HUES64 (cell line): ENCODE data around the gene SCN4B.

Experiments
- H3K27ac ChIP-seq: 2 replicates; pipeline ENCODE4 v1.7.0; 2013; ENCODE audit warnings: low read depth, low read length, inconsistent platforms
- H3K27me3 ChIP-seq: 2 replicates; pipeline ENCODE4 v1.6.1; 2013; ENCODE audit warnings: mild to moderate bottlenecking, low read length; ENCODE audit not compliant: insufficient read depth
- H3K36me3 ChIP-seq: 2 replicates; pipeline ENCODE4 v1.6.1; 2013; ENCODE audit warnings: mild to moderate bottlenecking, low read length; ENCODE audit not compliant: insufficient read depth
- H3K4me1 ChIP-seq: 2 replicates; pipeline ENCODE4 v1.6.1; 2013; ENCODE audit warnings: mild to moderate bottlenecking, low read length, moderate library complexity; ENCODE audit not compliant: insufficient read depth
- H3K4me3 ChIP-seq: 2 replicates; pipeline ENCODE4 v1.5.1; 2013; ENCODE audit warnings: mild to moderate bottlenecking, low read length, moderate library complexity
- H3K9ac ChIP-seq: 2 replicates; pipeline ENCODE4 v1.6.1; 2013; ENCODE audit warnings: mild to moderate bottlenecking, low read depth, low read length
- H3K9me3 ChIP-seq: 2 replicates; pipeline ENCODE4 v1.6.1; 2013; ENCODE audit warnings: low read depth, low read length; ENCODE audit not compliant: insufficient read depth
- WGBS: fragments of 150-250, 120-280 bp; methylation state at CpG from one replicate; pipeline ENCODE4 v1.1.7; 2013; ENCODE audit warnings: missing lambda C conversion rate; 5-methylcytosine and 5-hydroxymethylcytosine counted together

The SCN4B gene

GRCh38 chr11:118162846-118163245, 10.2 kb upstream of the SCN4B start:
- H3K4me3 ChIP-seq, result no peak overlapping the region
- H3K9me3 ChIP-seq, result no peaks in the 10 kb centered on the region
- H3K36me3 ChIP-seq, result no peaks in the 10 kb centered on the region
- no peak overlapping the region for H3K27ac ChIP-seq
- H3K4me1 ChIP-seq, result peaks cover 6% of the 10 kb centered on the region; the same call in 1 of the 2 replicates
- no peak overlapping the region for H3K9ac ChIP-seq
- peaks cover 56% of the 10 kb centered on the region for H3K27me3 ChIP-seq
- 87% methylated on average over 2 of the region's 3 CpGs for WGBS

GRCh38 chr11:118161786-118162185, 9.2 kb upstream of the SCN4B start:
- no peak overlapping the region for H3K4me3 ChIP-seq
- no peaks in the 10 kb centered on the region for H3K9me3 ChIP-seq
- peaks cover 56% of the 10 kb centered on the region for H3K27me3 ChIP-seq
- WGBS, result 72% methylated on average over 6 of the region's 6 CpGs
- no peak overlapping the region for H3K9ac ChIP-seq
- no peak overlapping the region for H3K27ac ChIP-seq
- H3K36me3 ChIP-seq, result no peaks in the 10 kb centered on the region
- peaks cover 16% of the 10 kb centered on the region for H3K4me1 ChIP-seq

GRCh38 chr11:118157186-118157895, 4.7 kb upstream of the SCN4B start:
- no peak overlapping the region for H3K9ac ChIP-seq
- H3K4me3 ChIP-seq, result peak overlapping the region; percentile 44
- WGBS, result 45% methylated on average over 10 of the region's 10 CpGs
- H3K36me3 ChIP-seq, result no peaks in the 10 kb centered on the region
- H3K27me3 ChIP-seq, result peaks cover 85% of the 10 kb centered on the region
- H3K9me3 ChIP-seq, result no peaks in the 10 kb centered on the region
- peaks cover 29% of the 10 kb centered on the region for H3K4me1 ChIP-seq
- H3K27ac ChIP-seq, result no peak overlapping the region

GRCh38 chr11:118156531-118157185, 4.0 kb upstream of the SCN4B start:
- Histone ChIP-seq H3K4me3 (peak overlapping the region; percentile 44), H3K9me3 (no peaks in the 10 kb centered on the region), H3K27ac (no peak overlapping the region), H3K4me1 (peaks cover 32% of the 10 kb centered on the region), H3K9ac (no peak overlapping the region), H3K36me3 (no peaks in the 10 kb centered on the region), H3K27me3 (peaks cover 88% of the 10 kb centered on the region)
- 3% methylated on average over 21 of the region's 21 CpGs for WGBS

GRCh38 chr11:118155776-118156530, 3.3 kb upstream of the SCN4B start:
- Histone ChIP-seq H3K9me3 (no peaks in the 10 kb centered on the region), H3K9ac (no peak overlapping the region), H3K4me1 (peaks cover 37% of the 10 kb centered on the region), H3K4me3 (peak overlapping the region; percentile 44), H3K27ac (no peak overlapping the region), H3K27me3 (peaks cover 95% of the 10 kb centered on the region), H3K36me3 (no peaks in the 10 kb centered on the region)
- 26% methylated on average over 11 of the region's 11 CpGs for WGBS

GRCh38 chr11:118154641-118155040, 2.0 kb upstream of the SCN4B start:
- no peaks in the 10 kb centered on the region for H3K9me3 ChIP-seq
- no peak overlapping the region for H3K4me3 ChIP-seq
- no peak overlapping the region for H3K9ac ChIP-seq
- 19% methylated on average over 1 of the region's 1 CpG for WGBS
- peaks cover 37% of the 10 kb centered on the region for H3K4me1 ChIP-seq
- no peak overlapping the region for H3K27ac ChIP-seq
- H3K27me3 ChIP-seq, result peaks cover 99% of the 10 kb centered on the region
- H3K36me3 ChIP-seq, result no peaks in the 10 kb centered on the region

GRCh38 chr11:118153976-118154375, 1.4 kb upstream of the SCN4B start:
- Histone ChIP-seq H3K27me3 (peaks cover 99% of the 10 kb centered on the region), H3K36me3 (no peaks in the 10 kb centered on the region), H3K4me1 (peaks cover 37% of the 10 kb centered on the region), H3K27ac (no peak overlapping the region), H3K4me3 (peak overlapping the region; percentile 71; the same call in 1 of the 2 replicates), H3K9ac (no peak overlapping the region), H3K9me3 (no peaks in the 10 kb centered on the region)
- 57% methylated on average over 11 of the region's 11 CpGs for WGBS

GRCh38 chr11:118153516-118153915, 893 bp upstream of the SCN4B start:
- H3K27me3 ChIP-seq, result peaks cover 99% of the 10 kb centered on the region
- H3K4me3 ChIP-seq, result peak overlapping the region; percentile 71
- no peaks in the 10 kb centered on the region for H3K36me3 ChIP-seq
- 6% methylated on average over 16 of the region's 16 CpGs for WGBS
- H3K9me3 ChIP-seq, result no peaks in the 10 kb centered on the region
- no peak overlapping the region for H3K27ac ChIP-seq
- peaks cover 37% of the 10 kb centered on the region for H3K4me1 ChIP-seq
- no peak overlapping the region for H3K9ac ChIP-seq

- H3K27ac ChIP-seq, result no peak overlapping the region
- peaks cover 99% of the 10 kb centered on the region for H3K27me3 ChIP-seq
- 6% methylated on average over 14 of the region's 16 CpGs for WGBS
- peaks cover 32% of the 10 kb centered on the region for H3K4me1 ChIP-seq
- peak overlapping the region; percentile 71 for H3K4me3 ChIP-seq
- no peaks in the 10 kb centered on the region for H3K36me3 ChIP-seq
- H3K9me3 ChIP-seq, result no peaks in the 10 kb centered on the region
- no peak overlapping the region for H3K9ac ChIP-seq
These were observed 537 bp downstream of the SCN4B start for GRCh38 chr11:118152020-118152551.

- peaks cover 26% of the 10 kb centered on the region for H3K4me1 ChIP-seq
- H3K9me3 ChIP-seq, result no peaks in the 10 kb centered on the region
- H3K27ac ChIP-seq, result no peak overlapping the region
- H3K4me3 ChIP-seq, result peak overlapping the region; percentile 71; the same call in 1 of the 2 replicates
- no peak overlapping the region for H3K9ac ChIP-seq
- no peaks in the 10 kb centered on the region for H3K36me3 ChIP-seq
- peaks cover 99% of the 10 kb centered on the region for H3K27me3 ChIP-seq
- WGBS, result 77% methylated on average over 4 of the region's 5 CpGs
These were observed 1.2 kb downstream of the SCN4B start for GRCh38 chr11:118151431-118151830.

- H3K9ac ChIP-seq, result no peak overlapping the region
- 69% methylated on average over 1 of the region's 1 CpG for WGBS
- H3K36me3 ChIP-seq, result no peaks in the 10 kb centered on the region
- H3K9me3 ChIP-seq, result no peaks in the 10 kb centered on the region
- peaks cover 11% of the 10 kb centered on the region; the same call in 1 of the 2 replicates for H3K4me1 ChIP-seq
- no peak overlapping the region for H3K4me3 ChIP-seq
- no peak overlapping the region for H3K27ac ChIP-seq
- peaks cover 95% of the 10 kb centered on the region for H3K27me3 ChIP-seq
These were observed 3.1 kb downstream of the SCN4B start for GRCh38 chr11:118149493-118149892.
